HG02938 (cell line): ENCODE results near the gene SUN5.

ENCODE experiments used
- ATAC-seq: cut with Tn5 transposase; IDR thresholded peaks from one replicate; pipeline ENCODE4 v1.9.1; 2021; ENCODE audit warnings: mild to moderate bottlenecking, moderate library complexity; ENCODE audit not compliant: unreplicated experiment

Gene SUN5

GRCh38 chr20:33026779-33027759 is 22.8 kb upstream of the SUN5 start:
- ATAC-seq: no peak

GRCh38 chr20:33026072-33026778 is 22.0 kb upstream of the SUN5 start:
- ATAC-seq: no peak

- ATAC-seq: no peak
Measured at GRCh38 chr20:33025318-33025876, 21.2 kb upstream of the SUN5 start.

- no peak for ATAC-seq
Measured at GRCh38 chr20:33024609-33025317, 20.5 kb upstream of the SUN5 start.

- ATAC-seq: no peak
Measured at GRCh38 chr20:33024243-33024560, 20.0 kb upstream of the SUN5 start.

- no peak for ATAC-seq
Measured at GRCh38 chr20:33023439-33024242, 19.4 kb upstream of the SUN5 start.

GRCh38 chr20:33022694-33023438 is 18.6 kb upstream of the SUN5 start:
- ATAC-seq: no peak

- ATAC-seq: no peak
Measured at GRCh38 chr20:33022289-33022688, 18.1 kb upstream of the SUN5 start.

GRCh38 chr20:33021879-33022278 is 17.6 kb upstream of the SUN5 start:
- ATAC-seq: no peak

- ATAC-seq: no peak
Measured at GRCh38 chr20:33020278-33021161, 16.3 kb upstream of the SUN5 start.

- ATAC-seq: no peak
Measured at GRCh38 chr20:33019465-33020277, 15.4 kb upstream of the SUN5 start.

GRCh38 chr20:33018169-33018931 is 14.1 kb upstream of the SUN5 start:
- ATAC-seq: no peak

GRCh38 chr20:33017542-33017941 is 13.3 kb upstream of the SUN5 start:
- ATAC-seq: no peak

GRCh38 chr20:33016581-33017109 is 12.4 kb upstream of the SUN5 start:
- ATAC-seq: no peak

- ATAC-seq: no peak
Measured at GRCh38 chr20:33015700-33016580, 11.7 kb upstream of the SUN5 start.

- no peak for ATAC-seq
Measured at GRCh38 chr20:33015114-33015484, 10.9 kb upstream of the SUN5 start.
